CD4-positive, alpha-beta memory T cell (primary cell): ENCODE results near the gene FAM83D. TPM values are rescaled to one million over a fixed set of nuclear protein-coding genes. Genes with fewer than 3 reads are reported as not detected.

Experiments
- CTCF ChIA-PET: fragments of 350-600 bp; sonication (Branson Sonifier 250); formaldehyde crosslinking; loops from one replicate; lab custom pipeline; 2021; ENCODE audit warnings: inconsistent platforms; ENCODE audit not compliant: partially characterized antibody; lab: Charles Lee
- POLR2A ChIA-PET: fragments of 350-600 bp; sonication (Branson Sonifier 250); formaldehyde crosslinking; loops from one replicate; lab custom pipeline; 2021; ENCODE audit not compliant: partially characterized antibody; lab: Charles Lee
- DNase-seq, 5 donors: peaks; one replicate each; pipeline versions ENCODE4 v3.0.0 to v3.0.0-alpha.2; 2020 to 2022; ENCODE audit warnings: mixed read lengths in 1 of 5
- H3K27ac ChIP-seq: one replicate; pipeline ENCODE4 v1.7.0; 2013; ENCODE audit warnings: low read depth, low read length
- H3K27me3 ChIP-seq: 2 replicates; pipeline ENCODE4 v1.7.0; 2013; ENCODE audit warnings: mild to moderate bottlenecking, low read length, moderate library complexity; ENCODE audit not compliant: insufficient read depth
- H3K36me3 ChIP-seq: 2 replicates; pipeline ENCODE4 v1.7.0; 2013; ENCODE audit warnings: mild to moderate bottlenecking, low read length, moderate library complexity; ENCODE audit not compliant: insufficient read depth
- H3K4me1 ChIP-seq: 2 replicates; pipeline ENCODE4 v1.7.0; 2013; ENCODE audit warnings: mild to moderate bottlenecking, low read length, moderate library complexity; ENCODE audit not compliant: insufficient read depth
- H3K4me3 ChIP-seq, 2 donors: one replicate each; pipeline ENCODE4 v1.7.0; 2013; ENCODE audit warnings: low read length in 2 of 2, mild to moderate bottlenecking in 1 of 2
- H3K9me3 ChIP-seq, 2 donors: one replicate each; pipeline ENCODE4 v1.7.0; 2013; ENCODE audit warnings: low read length in 2 of 2, control low read depth in 1 of 2; ENCODE audit not compliant: control insufficient read depth in 1 of 2
- H3K27ac Mint-ChIP-seq, 7 donors: one replicate each; pipeline ENCODE4 v1.8.0; 2020 to 2021; ENCODE audit warnings: mixed read lengths in 7 of 7, mild to moderate bottlenecking in 6 of 7, inconsistent platforms in 3 of 7, moderate library complexity in 3 of 7
- H3K27me3 Mint-ChIP-seq, 2 donors: one replicate each; pipeline ENCODE4 v1.8.0; 2020 to 2021; ENCODE audit warnings: mixed read lengths in 2 of 2
- H3K36me3 Mint-ChIP-seq, 2 donors: one replicate each; pipeline ENCODE4 v1.8.0; 2020 to 2021; ENCODE audit warnings: mixed read lengths in 2 of 2, inconsistent platforms in 1 of 2, mild to moderate bottlenecking in 1 of 2
- H3K4me1 Mint-ChIP-seq, 4 donors: one replicate each; pipeline ENCODE4 v1.8.0; 2020 to 2021; ENCODE audit warnings: mixed read lengths in 4 of 4, mild to moderate bottlenecking in 1 of 4
- H3K4me3 Mint-ChIP-seq, 8 donors: one replicate each; pipeline ENCODE4 v1.8.0; 2020 to 2021; ENCODE audit warnings: mixed read lengths in 8 of 8, mild to moderate bottlenecking in 7 of 8, moderate library complexity in 6 of 8, inconsistent platforms in 3 of 8
- H3K9me3 Mint-ChIP-seq, 8 donors: one replicate each; pipeline ENCODE4 v1.8.0; 2020 to 2021; ENCODE audit warnings: mixed read lengths in 8 of 8, mild to moderate bottlenecking in 5 of 8, inconsistent platforms in 3 of 8, moderate library complexity in 1 of 8
- intact Hi-C: fragments of 100-400 bp; cut with micrococcal nuclease; formaldehyde crosslinking; loops from one replicate; pipeline ENCODE4 v1.15.1; 2023
- polyA plus RNA-seq, 2 donors: library from polyadenylated mRNA; unstranded; fragments of 300-500 nt; fragmentation: Illumina TruSeq; gene quantifications; one replicate each; pipeline ENCODE4 v1.2.3, GENCODE V29; 2021
- total RNA-seq, 2 experiments: library from RNA; stranded (reverse); gene quantifications; one replicate each; pipeline ENCODE4 v1.2.3, GENCODE V29; 2021

The FAM83D gene
- total and polyA plus RNA-seq, 4 experiments from 2014 or later, result 0.93 to 1.5 (median 1.3) TPM

- H3K36me3 ChIP-seq, result peaks cover 7% of the 10 kb centered on the region
- H3K4me1 ChIP-seq, result peaks cover 54% of the 10 kb centered on the region
- H3K36me3 Mint-ChIP-seq, result peaks cover 5 to 20% of the 10 kb centered on the region in 2 donors
- peaks cover 41 to 77% (median 59%) of the 10 kb centered on the region in 4 donors for H3K4me1 Mint-ChIP-seq
- ChIA-PET CTCF (interaction anchor here (1.4 to 15.8 kb wide), 4 partner anchors 10 to 131 kb away, joined by 7 to 159 read pairs (median 9); no protein-coding TSS in a partner anchor), POLR2A (interaction anchor here (0.8 to 2.4 kb wide), 5 partner anchors 8 to 77 kb away, joined by 3 to 11 read pairs (median 7); partner anchors contain the start of gene PPP1R16B)
- no peak for DNase-seq
- no peaks in the 10 kb centered on the region for H3K27me3 ChIP-seq
- H3K27me3 Mint-ChIP-seq, result no peaks in the 10 kb centered on the region
- H3K27ac ChIP-seq, result peak overlapping the region; percentile 13
- intact Hi-C loops, result no loop called here
- no peaks in the 10 kb centered on the region for H3K9me3 Mint-ChIP-seq
- peak overlapping the region in 5 of 8 donors; percentile 19 to 66 (median 55) for H3K4me3 Mint-ChIP-seq
- peak overlapping the region; percentile 75 to 91 (median 85) for H3K27ac Mint-ChIP-seq
- no peak overlapping the region for H3K4me3 ChIP-seq
- no peaks in the 10 kb centered on the region for H3K9me3 ChIP-seq
Measured at GRCh38 chr20:38882600-38882999, 43.6 kb upstream of the FAM83D start.

DNA sequence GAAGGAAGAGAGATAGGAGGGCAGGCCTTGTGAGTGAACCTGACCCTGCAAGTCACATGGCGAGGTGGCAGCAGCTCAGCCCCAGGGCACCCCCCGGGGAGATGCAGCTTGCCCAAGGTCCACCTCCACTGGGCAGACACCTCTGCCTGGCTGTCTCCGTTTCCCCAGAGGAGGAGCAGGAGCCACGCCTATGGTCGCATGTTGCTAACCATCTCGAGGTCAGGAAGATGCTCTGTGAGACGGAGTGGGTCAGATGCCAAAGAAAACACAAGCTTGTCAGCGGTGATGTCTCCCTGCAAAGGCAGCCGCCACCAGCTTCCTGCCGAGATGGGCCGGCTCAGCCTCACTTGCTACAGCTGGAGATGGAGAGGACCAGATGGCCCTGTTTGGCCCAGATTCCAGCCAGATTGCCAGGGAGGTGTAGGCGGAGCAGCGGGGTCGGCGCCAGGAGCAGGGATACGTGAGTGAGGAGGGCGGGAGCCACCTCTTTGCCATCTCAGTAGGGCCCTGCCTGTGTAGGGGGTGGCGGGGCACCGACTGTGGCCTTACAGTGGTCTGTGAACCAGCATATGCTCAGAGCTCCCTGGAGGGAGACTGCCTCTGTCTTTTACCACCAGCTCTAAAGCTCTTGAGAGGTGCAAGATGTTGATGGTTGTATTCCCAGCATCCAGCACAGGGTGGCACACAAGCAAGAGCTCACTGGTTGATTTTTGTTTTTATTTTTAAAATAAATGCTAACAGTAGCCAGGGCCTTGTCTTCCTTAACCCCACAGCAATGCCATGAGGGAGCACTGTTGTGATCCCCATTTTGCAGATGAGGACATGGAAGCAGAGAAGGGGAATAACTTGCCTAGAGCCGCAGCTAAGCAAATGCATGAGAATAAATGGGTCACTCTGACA, 42.9 kb upstream of the FAM83D start:
- Mint-ChIP-seq H3K27me3 (no peaks in the 10 kb centered on the region), H3K27ac (peak overlapping the region; percentile 75 to 91 (median 85)), H3K9me3 (no peaks in the 10 kb centered on the region), H3K4me1 (peaks cover 36 to 69% (median 54%) of the 10 kb centered on the region in 4 donors), H3K36me3 (peaks cover 5 to 18% of the 10 kb centered on the region in 2 donors), H3K4me3 (peak overlapping the region in 5 of 8 donors; percentile 19 to 66 (median 55))
- no peaks in the 10 kb centered on the region for H3K27me3 ChIP-seq
- POLR2A ChIA-PET, result interaction anchor here (0.7 to 2.4 kb wide), 7 partner anchors 9 to 135 kb away, joined by 3 to 11 read pairs (median 4); partner anchors contain the start of gene PPP1R16B
- peaks cover 47% of the 10 kb centered on the region for H3K4me1 ChIP-seq
- H3K36me3 ChIP-seq, result peaks cover 7% of the 10 kb centered on the region
- DNase-seq, result no peak
- peak overlapping the region; percentile 13 for H3K27ac ChIP-seq
- no peak overlapping the region for H3K4me3 ChIP-seq
- CTCF ChIA-PET, result interaction anchor here (0.8 to 15.8 kb wide), 6 partner anchors 8 to 132 kb away, joined by 3 to 159 read pairs (median 7); no protein-coding TSS in a partner anchor
- H3K9me3 ChIP-seq, result no peaks in the 10 kb centered on the region
- intact Hi-C loops, result no loop called here

DNA sequence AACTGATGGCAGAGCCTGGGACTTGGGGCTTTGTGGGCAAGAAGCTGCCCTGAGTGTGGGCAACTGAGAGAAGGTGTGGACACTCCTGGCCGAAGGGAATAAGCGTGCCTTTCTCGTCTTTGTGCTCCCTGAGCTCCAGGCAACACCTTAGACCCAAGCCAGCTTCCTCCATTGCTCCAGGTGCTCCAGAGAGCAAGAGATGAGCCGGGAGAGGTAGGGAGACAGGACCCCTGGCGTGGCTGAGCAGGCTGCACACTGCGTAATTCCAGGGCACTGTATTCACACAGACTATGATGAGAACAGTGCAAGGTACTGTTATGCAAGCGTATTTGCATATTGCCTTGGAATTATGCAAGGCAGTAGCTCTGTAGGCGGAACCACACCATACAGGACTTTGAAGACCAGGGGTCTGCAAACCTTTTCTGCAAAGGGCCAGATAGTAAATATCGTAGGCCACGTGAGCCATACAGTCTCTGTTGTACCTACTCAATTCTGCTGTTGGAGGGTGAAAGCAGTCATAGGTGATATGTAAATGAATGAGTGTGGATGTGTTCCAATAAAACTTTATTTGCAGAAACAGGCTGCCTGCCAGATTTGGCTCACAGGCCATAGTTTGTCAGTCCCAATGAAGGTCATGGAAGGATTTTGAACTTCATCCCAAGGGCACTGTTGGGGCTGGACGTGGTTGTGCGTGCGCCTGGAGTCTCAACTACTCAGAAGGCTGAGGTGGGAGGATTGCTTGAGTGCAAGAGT, 42.1 kb upstream of the FAM83D start:
- H3K9me3 Mint-ChIP-seq, result no peaks in the 10 kb centered on the region
- peak overlapping the region; percentile 62 to 90 (median 71) for H3K27ac Mint-ChIP-seq
- H3K36me3 Mint-ChIP-seq, result peaks cover 5 to 19% of the 10 kb centered on the region in 2 donors
- POLR2A ChIA-PET, result interaction anchor here (0.9 to 2.4 kb wide), 3 partner anchors 9 to 135 kb away, joined by 3 to 10 read pairs (median 7); no protein-coding TSS in a partner anchor
- Histone ChIP-seq H3K4me1 (peaks cover 39% of the 10 kb centered on the region), H3K4me3 (no peak overlapping the region), H3K27me3 (no peaks in the 10 kb centered on the region), H3K36me3 (peaks cover 7% of the 10 kb centered on the region), H3K27ac (no peak overlapping the region), H3K9me3 (no peaks in the 10 kb centered on the region)
- H3K27me3 Mint-ChIP-seq, result no peaks in the 10 kb centered on the region
- H3K4me3 Mint-ChIP-seq, result no peak overlapping the region
- intact Hi-C loops, result no loop called here
- peaks cover 31 to 65% (median 47%) of the 10 kb centered on the region in 4 donors for H3K4me1 Mint-ChIP-seq
- DNase-seq, result no peak
- CTCF ChIA-PET, result interaction anchor here (0.8 to 15.8 kb wide), 5 partner anchors 9 to 77 kb away, joined by 3 to 159 read pairs (median 7); no protein-coding TSS in a partner anchor

GRCh38 chr20:38885357-38885756, 40.9 kb upstream of the FAM83D start:
- no peak overlapping the region for H3K27ac ChIP-seq
- no peaks in the 10 kb centered on the region for H3K27me3 ChIP-seq
- peaks cover 8 to 26% of the 10 kb centered on the region in 2 donors for H3K36me3 Mint-ChIP-seq
- POLR2A ChIA-PET, result interaction anchor here (1.0 to 1.2 kb wide), 3 partner anchors 26 to 78 kb away, joined by 3 read pairs; no protein-coding TSS in a partner anchor
- H3K9me3 Mint-ChIP-seq, result no peaks in the 10 kb centered on the region
- DNase-seq, result no peak
- intact Hi-C loops, result no loop called here
- no peaks in the 10 kb centered on the region for H3K9me3 ChIP-seq
- CTCF ChIA-PET, result interaction anchor here (1.2 to 15.8 kb wide), 2 partner anchors 7 to 79 kb away, joined by 3 to 159 read pairs; no protein-coding TSS in a partner anchor
- H3K4me1 Mint-ChIP-seq, result peaks cover 31 to 54% (median 45%) of the 10 kb centered on the region in 4 donors
- H3K4me1 ChIP-seq, result peaks cover 46% of the 10 kb centered on the region
- no peak overlapping the region for H3K4me3 Mint-ChIP-seq
- no peak overlapping the region for H3K4me3 ChIP-seq
- H3K27ac Mint-ChIP-seq, result peak overlapping the region in 3 of 7 donors; percentile 32 to 65 (median 42)
- peaks cover 12% of the 10 kb centered on the region for H3K36me3 ChIP-seq
- no peaks in the 10 kb centered on the region for H3K27me3 Mint-ChIP-seq

DNA sequence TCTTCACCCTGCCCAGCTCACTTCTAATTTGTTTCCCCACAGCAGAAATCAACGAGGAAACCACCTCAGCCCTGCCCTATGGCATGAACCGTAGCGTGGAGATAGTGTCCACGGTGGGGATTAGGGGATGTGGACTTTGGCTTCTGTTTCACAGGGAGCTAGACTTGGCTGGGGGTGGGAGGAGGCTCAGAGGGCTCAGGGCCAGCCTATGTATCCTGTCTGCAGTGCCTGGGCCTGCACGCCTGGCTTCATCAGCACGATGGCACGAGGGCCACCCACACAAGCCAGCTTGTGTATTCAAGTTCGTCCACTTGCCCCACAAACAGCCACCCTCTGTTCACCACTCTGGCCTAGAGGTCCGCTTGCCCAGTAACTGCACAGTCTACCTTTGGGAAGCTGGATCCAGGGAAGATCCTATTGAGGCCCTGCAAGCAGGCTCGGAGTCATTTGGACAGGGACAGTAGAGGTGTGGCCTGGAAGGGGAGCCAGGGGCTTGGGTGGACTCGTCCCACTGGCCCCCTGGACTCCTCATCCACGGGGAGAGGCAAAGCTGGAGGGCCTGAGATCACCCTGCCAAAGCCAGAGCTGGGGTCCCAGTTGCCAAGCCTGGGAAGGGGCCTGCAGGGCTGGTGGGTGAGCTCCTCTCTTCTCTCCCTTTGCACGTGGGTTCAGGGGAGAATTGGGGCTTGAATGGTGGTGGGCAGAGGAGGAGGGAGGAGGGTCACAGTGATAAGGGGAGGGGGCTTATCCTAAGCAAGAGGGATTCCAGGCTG, 38.0 kb upstream of the FAM83D start:
- Histone ChIP-seq H3K27ac (no peak overlapping the region), H3K36me3 (peaks cover 12% of the 10 kb centered on the region), H3K4me3 (no peak overlapping the region), H3K9me3 (no peaks in the 10 kb centered on the region), H3K27me3 (no peaks in the 10 kb centered on the region), H3K4me1 (peaks cover 39% of the 10 kb centered on the region)
- DNase-seq, result no peak
- Mint-ChIP-seq H3K27ac (peak overlapping the region in 5 of 7 donors; percentile 15 to 86 (median 65)), H3K9me3 (peaks cover 0 to 1% (median 0%) of the 10 kb centered on the region in 8 donors), H3K36me3 (peaks cover 6 to 22% of the 10 kb centered on the region in 2 donors), H3K27me3 (no peaks in the 10 kb centered on the region), H3K4me3 (no peak overlapping the region), H3K4me1 (peaks cover 16 to 37% (median 30%) of the 10 kb centered on the region in 4 donors)
- intact Hi-C loops, result no loop called here
- ChIA-PET POLR2A (interaction anchor here (0.7 to 1.7 kb wide), 4 partner anchors 12 to 43 kb away, joined by 3 to 6 read pairs (median 4); no protein-coding TSS in a partner anchor), CTCF (interaction anchor here (1.0 to 1.3 kb wide), 2 partner anchors 9 to 28 kb away, joined by 3 to 6 read pairs; no protein-coding TSS in a partner anchor)

DNA sequence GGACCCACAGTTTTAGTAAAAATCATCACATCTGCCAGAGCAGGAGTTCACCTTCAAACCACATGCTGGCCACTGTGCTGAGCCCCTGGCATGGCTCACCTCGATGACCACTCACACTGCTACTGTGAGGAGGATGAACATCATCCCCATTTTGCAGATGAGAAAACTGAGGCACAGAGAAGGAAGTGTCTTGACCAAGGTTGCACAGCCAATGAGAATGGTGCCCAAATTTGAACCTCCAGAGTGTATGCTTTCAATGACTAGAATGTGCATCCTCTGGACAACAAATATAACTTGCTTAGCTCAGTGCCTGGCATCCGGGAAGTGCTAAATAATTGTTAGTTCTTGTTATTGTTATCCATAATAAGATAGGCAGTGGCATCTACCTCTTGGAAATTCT, 37.2 kb upstream of the FAM83D start:
- Mint-ChIP-seq H3K27ac (peak overlapping the region in 6 of 7 donors; percentile 10 to 73 (median 60)), H3K4me1 (peaks cover 20 to 45% (median 31%) of the 10 kb centered on the region in 4 donors), H3K36me3 (peaks cover 6 to 27% of the 10 kb centered on the region in 2 donors), H3K27me3 (no peaks in the 10 kb centered on the region), H3K9me3 (peaks cover 0 to 1% (median 0%) of the 10 kb centered on the region in 8 donors), H3K4me3 (no peak overlapping the region)
- H3K27me3 ChIP-seq, result no peaks in the 10 kb centered on the region
- no peak for DNase-seq
- H3K27ac ChIP-seq, result no peak overlapping the region
- ChIA-PET POLR2A (interaction anchor here (0.8 to 1.6 kb wide), 4 partner anchors 16 to 84 kb away, joined by 3 to 4 read pairs (median 4); partner anchors contain the start of gene PPP1R16B), CTCF (interaction anchor here (1.0 kb wide), 1 partner anchor 28 kb away, joined by 3 read pairs; no protein-coding TSS in a partner anchor)
- peaks cover 37% of the 10 kb centered on the region for H3K4me1 ChIP-seq
- no peaks in the 10 kb centered on the region for H3K9me3 ChIP-seq
- H3K4me3 ChIP-seq, result no peak overlapping the region
- intact Hi-C loops, result no loop called here
- H3K36me3 ChIP-seq, result peaks cover 8% of the 10 kb centered on the region
